ENCODE data around the gene CAPZB. TPM values are rescaled to one million over a fixed set of nuclear protein-coding genes. Genes with fewer than 3 reads are reported as not detected.

CAPZB gene
- total and polyA plus RNA-seq, 7 experiments from 2014 or later = 216 to 559 (median 327) TPM

GRCh38 chr1:19442154-19443096 lies 42.9 kb downstream of the CAPZB start:
- Histone ChIP-seq H3K4me1 (ENCODE audit: control insufficient read depth in 2 of 2, insufficient read depth in 2 of 2, low read length in 2 of 2) (peaks cover 28 to 67% of the 10 kb centered on the region in 2 donors), H3K9me3 (ENCODE audit: control insufficient read depth in 2 of 3, low read length in 3 of 3) (no peaks in the 10 kb centered on the region), H3K36me3 (ENCODE audit: control insufficient read depth in 2 of 3, insufficient read depth in 3 of 3, low read length in 3 of 3) (peaks cover 0 to 21% (median 0%) of the 10 kb centered on the region in 3 experiments), H3K27me3 (ENCODE audit: control insufficient read depth in 2 of 2, insufficient read depth in 2 of 2, low read length in 2 of 2) (no peaks in the 10 kb centered on the region), H3K4me3 (ENCODE audit: low read length) (no peak overlapping the region), H3K27ac (ENCODE audit: low read depth, low read length) (peak overlapping the region; percentile 38)
- H3K4me1 Mint-ChIP-seq = peaks cover 70 to 98% (median 90%) of the 10 kb centered on the region in 7 donors
- POLR2A ChIA-PET = interaction anchor here (0.8 to 1.1 kb wide), 4 partner anchors 18 to 139 kb away, joined by 3 to 4 read pairs (median 3); partner anchors contain the start of gene CAPZB
- peaks cover 0 to 8% (median 0%) of the 10 kb centered on the region in 5 donors for H3K36me3 Mint-ChIP-seq
- H3K27me3 Mint-ChIP-seq = no peaks in the 10 kb centered on the region
- H3K27ac Mint-ChIP-seq = peak overlapping the region in 8 of 9 donors; percentile 65 to 91 (median 76)
- CTCF ChIA-PET = interaction anchor here (0.6 to 6.1 kb wide), 7 partner anchors 18 to 513 kb away, joined by 3 to 53 read pairs (median 6); no protein-coding TSS in a partner anchor
- ATAC-seq (no peak), DNase-seq (no peak)
- intact Hi-C loops (cut with micrococcal nuclease) = no loop called here
- H3K9me3 Mint-ChIP-seq = no peaks in the 10 kb centered on the region
- H3K4me3 Mint-ChIP-seq = peak overlapping the region in 2 of 10 donors; percentile 31 to 50

- Mint-ChIP-seq H3K27me3 (no peaks in the 10 kb centered on the region), H3K36me3 (peaks cover 0 to 13% (median 4%) of the 10 kb centered on the region in 5 donors), H3K4me1 (peaks cover 72 to 98% (median 91%) of the 10 kb centered on the region in 7 donors), H3K9me3 (no peaks in the 10 kb centered on the region), H3K27ac (peak overlapping the region in 7 of 9 donors; percentile 62 to 82 (median 80)), H3K4me3 (peak overlapping the region in 7 of 10 donors; percentile 21 to 53 (median 27))
- ChIA-PET CTCF (interaction anchor here (0.5 to 6.1 kb wide), 9 partner anchors 12 to 512 kb away, joined by 3 to 53 read pairs (median 5); no protein-coding TSS in a partner anchor), POLR2A (interaction anchor here (0.7 to 1.9 kb wide), 6 partner anchors 20 to 49 kb away, joined by 3 to 5 read pairs (median 4); no protein-coding TSS in a partner anchor)
- no peaks in the 10 kb centered on the region for H3K27me3 ChIP-seq (ENCODE audit: control insufficient read depth in 2 of 2, insufficient read depth in 2 of 2, low read length in 2 of 2)
- no peak overlapping the region for H3K27ac ChIP-seq (ENCODE audit: low read depth, low read length)
- peaks cover 32 to 70% of the 10 kb centered on the region in 2 donors for H3K4me1 ChIP-seq (ENCODE audit: control insufficient read depth in 2 of 2, insufficient read depth in 2 of 2, low read length in 2 of 2)
- H3K36me3 ChIP-seq (ENCODE audit: control insufficient read depth in 2 of 3, insufficient read depth in 3 of 3, low read length in 3 of 3) = peaks cover 0 to 21% (median 4%) of the 10 kb centered on the region in 3 experiments
- H3K9me3 ChIP-seq (ENCODE audit: control insufficient read depth in 2 of 3, low read length in 3 of 3) = no peaks in the 10 kb centered on the region
- intact Hi-C loops (cut with micrococcal nuclease) = no loop called here
- ATAC-seq (no peak), DNase-seq (no peak)
- H3K4me3 ChIP-seq (ENCODE audit: low read length) = no peak overlapping the region
Observed at GRCh38 chr1:19441048-19441780, 44.1 kb downstream of the CAPZB start.

GRCh38 chr1:19439464-19440171 lies 45.7 kb downstream of the CAPZB start:
- Mint-ChIP-seq H3K27me3 (no peaks in the 10 kb centered on the region), H3K9me3 (no peaks in the 10 kb centered on the region), H3K36me3 (peaks cover 0 to 15% (median 7%) of the 10 kb centered on the region in 5 donors), H3K4me1 (peaks cover 64 to 98% (median 89%) of the 10 kb centered on the region in 7 donors), H3K27ac (peak overlapping the region; percentile 63 to 90 (median 75)), H3K4me3 (peak overlapping the region; percentile 23 to 68 (median 46))
- Histone ChIP-seq H3K4me1 (ENCODE audit: control insufficient read depth in 2 of 2, insufficient read depth in 2 of 2, low read length in 2 of 2) (peaks cover 30 to 66% of the 10 kb centered on the region in 2 donors), H3K9me3 (ENCODE audit: control insufficient read depth in 2 of 3, low read length in 3 of 3) (no peaks in the 10 kb centered on the region), H3K27ac (ENCODE audit: low read depth, low read length) (peak overlapping the region; percentile 36), H3K4me3 (ENCODE audit: low read length) (no peak overlapping the region), H3K36me3 (ENCODE audit: control insufficient read depth in 2 of 3, insufficient read depth in 3 of 3, low read length in 3 of 3) (peaks cover 0 to 24% (median 5%) of the 10 kb centered on the region in 3 experiments), H3K27me3 (ENCODE audit: control insufficient read depth in 2 of 2, insufficient read depth in 2 of 2, low read length in 2 of 2) (no peaks in the 10 kb centered on the region)
- DNase-seq = peak in 8 of 9 donors; percentile 22 to 64 (median 55)
- peak; percentile 60 for ATAC-seq
- intact Hi-C loops (cut with micrococcal nuclease) = loop anchor here (1.0 to 5.0 kb wide), 5 partner anchors 38 to 212 kb away; partner anchors contain the start of gene CAPZB (in 1 of the 2)
- ChIA-PET CTCF (interaction anchor here (0.9 to 6.1 kb wide), 2 partner anchors 144 to 210 kb away, joined by 3 to 53 read pairs; no protein-coding TSS in a partner anchor), POLR2A (interaction anchor here (1.0 to 1.9 kb wide), 4 partner anchors 24 to 211 kb away, joined by 3 to 4 read pairs (median 4); no protein-coding TSS in a partner anchor)

GRCh38 chr1:19438516-19439195 lies 46.7 kb downstream of the CAPZB start:
- Histone ChIP-seq H3K4me3 (ENCODE audit: low read length) (no peak overlapping the region), H3K27me3 (ENCODE audit: control insufficient read depth in 2 of 2, insufficient read depth in 2 of 2, low read length in 2 of 2) (no peaks in the 10 kb centered on the region), H3K27ac (ENCODE audit: low read depth, low read length) (peak overlapping the region; percentile 36), H3K36me3 (ENCODE audit: control insufficient read depth in 2 of 3, insufficient read depth in 3 of 3, low read length in 3 of 3) (peaks cover 0 to 24% (median 5%) of the 10 kb centered on the region in 3 experiments), H3K4me1 (ENCODE audit: control insufficient read depth in 2 of 2, insufficient read depth in 2 of 2, low read length in 2 of 2) (peaks cover 32 to 63% of the 10 kb centered on the region in 2 donors), H3K9me3 (ENCODE audit: control insufficient read depth in 2 of 3, low read length in 3 of 3) (no peaks in the 10 kb centered on the region)
- Mint-ChIP-seq H3K4me1 (peaks cover 62 to 98% (median 89%) of the 10 kb centered on the region in 7 donors), H3K27me3 (no peaks in the 10 kb centered on the region), H3K9me3 (no peaks in the 10 kb centered on the region), H3K4me3 (peak overlapping the region in 3 of 10 donors; percentile 16 to 63 (median 44)), H3K27ac (peak overlapping the region in 8 of 9 donors; percentile 60 to 90 (median 82)), H3K36me3 (peaks cover 0 to 15% (median 7%) of the 10 kb centered on the region in 5 donors)
- no peak for ATAC-seq
- CTCF ChIA-PET = interaction anchor here (0.6 to 6.1 kb wide), 5 partner anchors 15 to 154 kb away, joined by 3 to 53 read pairs (median 5); no protein-coding TSS in a partner anchor
- intact Hi-C loops (cut with micrococcal nuclease) = loop anchor here (1.0 to 5.0 kb wide), 3 partner anchors 39 to 47 kb away; partner anchors contain the start of gene CAPZB (in 1 of the 2)
- DNase-seq = no peak
- POLR2A ChIA-PET = interaction anchor here (0.8 to 1.7 kb wide), 2 partner anchors 47 to 48 kb away, joined by 3 to 4 read pairs; partner anchors contain the start of gene CAPZB

- no peak overlapping the region for H3K27ac ChIP-seq (ENCODE audit: low read depth, low read length)
- no peak overlapping the region for H3K4me3 ChIP-seq (ENCODE audit: low read length)
- Mint-ChIP-seq H3K36me3 (peaks cover 2 to 17% (median 8%) of the 10 kb centered on the region in 5 donors), H3K4me1 (peaks cover 67 to 100% (median 89%) of the 10 kb centered on the region in 7 donors), H3K27me3 (no peaks in the 10 kb centered on the region), H3K4me3 (peak overlapping the region in 5 of 10 donors; percentile 6 to 63 (median 34)), H3K27ac (peak overlapping the region; percentile 51 to 88 (median 79)), H3K9me3 (no peaks in the 10 kb centered on the region)
- DNase-seq (no peak), ATAC-seq (no peak)
- H3K27me3 ChIP-seq (ENCODE audit: control insufficient read depth in 2 of 2, insufficient read depth in 2 of 2, low read length in 2 of 2) = no peaks in the 10 kb centered on the region
- H3K4me1 ChIP-seq (ENCODE audit: control insufficient read depth in 2 of 2, insufficient read depth in 2 of 2, low read length in 2 of 2) = peaks cover 35 to 62% of the 10 kb centered on the region in 2 donors
- ChIA-PET CTCF (interaction anchor here (1.0 to 6.1 kb wide), 4 partner anchors 16 to 145 kb away, joined by 3 to 53 read pairs (median 6); no protein-coding TSS in a partner anchor), POLR2A (interaction anchor here (1.8 kb wide), 1 partner anchor 48 kb away, joined by 6 read pairs; the partner anchor contains the start of gene CAPZB)
- intact Hi-C loops (cut with micrococcal nuclease) = loop anchor here (5.0 kb wide), 2 partner anchors 39 to 46 kb away; no protein-coding TSS in a partner anchor
- peaks cover 0 to 24% (median 5%) of the 10 kb centered on the region in 3 experiments for H3K36me3 ChIP-seq (ENCODE audit: control insufficient read depth in 2 of 3, insufficient read depth in 3 of 3, low read length in 3 of 3)
- no peaks in the 10 kb centered on the region for H3K9me3 ChIP-seq (ENCODE audit: control insufficient read depth in 2 of 3, low read length in 3 of 3)
Observed at GRCh38 chr1:19437891-19438294, 47.4 kb downstream of the CAPZB start.

Measured in naive thymus-derived CD4-positive, alpha-beta T cell (primary cell).